OCI-LY7 (cell line): ENCODE results near the gene ZNF609.

Source experiments
- EZH2phosphoT487 ChIP-seq: fragments of 200-600 bp; sonication (generic); IDR thresholded peaks from 2 replicates; pipeline ENCODE4 v1.6.1; 2018; ENCODE audit warnings: low read depth, borderline replicate concordance, mild to moderate bottlenecking, mixed run types, antibody characterized with exemption, low read length, moderate library complexity, mixed read lengths
- TF ChIP-seq, protein P1 (sequence below): fragments of 200-600 bp; sonication (generic); conservative IDR thresholded peaks from 2 replicates; pipeline ENCODE4 v1.5.1; 2014; ENCODE audit warnings: mild to moderate bottlenecking, antibody characterized with exemption, low read length, moderate library complexity, mixed read lengths

DNA sequence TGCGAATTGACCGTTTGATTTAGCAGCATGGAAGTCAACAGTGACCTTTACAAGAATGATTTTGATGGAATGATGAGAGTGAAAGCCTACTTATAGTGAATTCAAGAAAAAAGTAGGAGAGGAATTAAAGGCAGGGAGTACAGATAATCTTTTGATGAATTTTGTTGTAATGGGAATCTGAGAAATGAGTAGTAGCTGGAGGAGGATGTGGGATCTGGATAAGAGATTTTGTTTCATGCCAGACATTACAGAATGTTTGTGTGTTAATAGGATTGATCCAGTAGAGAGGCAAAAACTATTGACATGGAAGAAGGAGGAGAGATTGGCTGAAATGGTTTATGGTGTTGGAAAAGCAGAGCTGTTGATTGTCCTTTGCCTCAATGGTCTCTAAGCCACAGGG, 17.4 kb upstream of the ZNF609 start:
- TF ChIP-seq, protein P1, sequence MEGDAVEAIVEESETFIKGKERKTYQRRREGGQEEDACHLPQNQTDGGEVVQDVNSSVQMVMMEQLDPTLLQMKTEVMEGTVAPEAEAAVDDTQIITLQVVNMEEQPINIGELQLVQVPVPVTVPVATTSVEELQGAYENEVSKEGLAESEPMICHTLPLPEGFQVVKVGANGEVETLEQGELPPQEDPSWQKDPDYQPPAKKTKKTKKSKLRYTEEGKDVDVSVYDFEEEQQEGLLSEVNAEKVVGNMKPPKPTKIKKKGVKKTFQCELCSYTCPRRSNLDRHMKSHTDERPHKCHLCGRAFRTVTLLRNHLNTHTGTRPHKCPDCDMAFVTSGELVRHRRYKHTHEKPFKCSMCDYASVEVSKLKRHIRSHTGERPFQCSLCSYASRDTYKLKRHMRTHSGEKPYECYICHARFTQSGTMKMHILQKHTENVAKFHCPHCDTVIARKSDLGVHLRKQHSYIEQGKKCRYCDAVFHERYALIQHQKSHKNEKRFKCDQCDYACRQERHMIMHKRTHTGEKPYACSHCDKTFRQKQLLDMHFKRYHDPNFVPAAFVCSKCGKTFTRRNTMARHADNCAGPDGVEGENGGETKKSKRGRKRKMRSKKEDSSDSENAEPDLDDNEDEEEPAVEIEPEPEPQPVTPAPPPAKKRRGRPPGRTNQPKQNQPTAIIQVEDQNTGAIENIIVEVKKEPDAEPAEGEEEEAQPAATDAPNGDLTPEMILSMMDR = no peak
- TF ChIP-seq EZH2phosphoT487 = no peak
